HepG2 (cell line): ENCODE measurements around the gene ABHD17A. TPM values are rescaled to one million over a fixed set of nuclear protein-coding genes. Genes with fewer than 3 reads are reported as not detected.

Experiments
- ADNP ChIP-seq: sonication (generic); formaldehyde crosslinking; IDR thresholded peaks from 2 replicates; pipeline ENCODE4 v1.4.0; 2020; ENCODE audit warnings: missing genetic modification reagents
- DNMT1 ChIP-seq: sonication (generic); formaldehyde crosslinking; IDR thresholded peaks from 2 replicates; pipeline ENCODE4 v1.5.1; 2020; ENCODE audit warnings: mild to moderate bottlenecking, missing genetic modification reagents
- FOSL2 ChIP-seq: sonication (generic); formaldehyde crosslinking; IDR thresholded peaks from 2 replicates; pipeline ENCODE4 v1.4.0; 2020; ENCODE audit warnings: missing genetic modification reagents
- FOXC1 ChIP-seq: sonication (generic); formaldehyde crosslinking; IDR thresholded peaks from 2 replicates; pipeline ENCODE4 v1.8.0; 2022; ENCODE audit warnings: mild to moderate bottlenecking, missing genetic modification reagents, borderline replicate concordance
- JUND ChIP-seq: sonication (generic); formaldehyde crosslinking; IDR thresholded peaks from 2 replicates; pipeline ENCODE4 v1.8.0; 2022; ENCODE audit warnings: mild to moderate bottlenecking, missing genetic modification reagents
- KLF16 ChIP-seq, 2 experiments: sonication (generic) in 1 of 2; formaldehyde crosslinking in 1 of 2; IDR thresholded peaks; 2 replicates each; pipeline versions ENCODE4 v1.6.1 to v1.8.0; 2016 to 2023; ENCODE audit warnings: missing genetic modification reagents in 2 of 2, missing compliant biosample characterization in 1 of 2
- PCBP2 ChIP-seq: fragments of 200-400 bp; formaldehyde crosslinking; optimal IDR thresholded peaks from 2 replicates; pipeline ENCODE3; 2018; ENCODE audit warnings: low read length, low read depth; ENCODE audit not compliant: poor library complexity, severe bottlenecking
- POLR2A ChIP-seq, 2 experiments: IDR thresholded peaks; 2 replicates each; pipeline ENCODE4 v1.6.1; 2011; ENCODE audit warnings: low read depth in 2 of 2, low read length in 2 of 2, mild to moderate bottlenecking in 1 of 2, moderate library complexity in 1 of 2; ENCODE audit not compliant: insufficient read depth in 1 of 2
- RARA ChIP-seq: IDR thresholded peaks from 2 replicates; pipeline ENCODE4 v1.6.1; 2016; ENCODE audit warnings: missing genetic modification reagents, missing compliant biosample characterization
- RXRB ChIP-seq: IDR thresholded peaks from 2 replicates; pipeline ENCODE4 v1.6.1; 2016; ENCODE audit warnings: borderline replicate concordance, missing genetic modification reagents, missing compliant biosample characterization
- SNAPC2 ChIP-seq: sonication (generic); formaldehyde crosslinking; IDR thresholded peaks from 2 replicates; pipeline ENCODE4 v1.8.1; 2022; ENCODE audit warnings: mild to moderate bottlenecking, missing genetic modification reagents
- SP140L ChIP-seq: sonication (generic); formaldehyde crosslinking; IDR thresholded peaks from 2 replicates; pipeline ENCODE4 v1.4.0; 2020; ENCODE audit warnings: missing genetic modification reagents, borderline replicate concordance
- ZFP62 ChIP-seq: sonication (generic); formaldehyde crosslinking; IDR thresholded peaks from 2 replicates; pipeline ENCODE4 v1.4.0; 2020; ENCODE audit warnings: missing genetic modification reagents
- ZFY ChIP-seq: sonication (generic); formaldehyde crosslinking; IDR thresholded peaks from 2 replicates; pipeline ENCODE4 v1.4.0; 2020; ENCODE audit warnings: missing genetic modification reagents
- ZKSCAN5 ChIP-seq: sonication (generic); formaldehyde crosslinking; IDR thresholded peaks from 2 replicates; pipeline ENCODE4 v1.5.1; 2020; ENCODE audit warnings: mild to moderate bottlenecking, missing genetic modification reagents
- ZNF274 ChIP-seq: sonication (generic); formaldehyde crosslinking; IDR thresholded peaks from 2 replicates; pipeline ENCODE4 v1.5.1; 2020; ENCODE audit warnings: mild to moderate bottlenecking, missing genetic modification reagents
- ZNF713 ChIP-seq: sonication (generic); formaldehyde crosslinking; IDR thresholded peaks from 2 replicates; pipeline ENCODE4 v1.4.0; 2020; ENCODE audit warnings: mild to moderate bottlenecking, missing genetic modification reagents
- ZZZ3 ChIP-seq: sonication (generic); formaldehyde crosslinking; IDR thresholded peaks from 2 replicates; pipeline ENCODE4 v1.4.0; 2020; ENCODE audit warnings: missing genetic modification reagents, mild to moderate bottlenecking, borderline replicate concordance
- polyA plus RNA-seq, 8 experiments: library from polyadenylated mRNA; depleted of rRNA in 3 of 8; stranded (reverse) in 7 of 8; unstranded in 1 of 8; fragments of >200 nt; fragmentation: Illumina TruSeq in 4 of 8; extraction: Trizol in 4 of 8; gene quantifications; 2 replicates each; pipeline versions ENCODE4 v1.2.1 to v1.2.3, GENCODE V29; 2011 to 2016; ENCODE audit warnings: low read depth in 4 of 8, missing spikeins in 1 of 8, mixed read lengths in 1 of 8; ENCODE audit not compliant: insufficient read depth in 1 of 8
- total RNA-seq, 5 experiments: library from RNA; depleted of rRNA; stranded (reverse); fragments of >200 nt; fragmentation: Illumina TruSeq; extraction: Trizol; gene quantifications; 2 replicates each; pipeline ENCODE4 v1.2.3, GENCODE V29; 2016; ENCODE audit warnings: low read depth in 1 of 5
- TF ChIP-seq, protein P1 (sequence below): sonication (generic); formaldehyde crosslinking; IDR thresholded peaks from 2 replicates; pipeline ENCODE4 v1.4.0; 2020; ENCODE audit warnings: missing genetic modification reagents
- TF ChIP-seq, protein P2 (sequence below): sonication (generic); formaldehyde crosslinking; IDR thresholded peaks from 2 replicates; pipeline ENCODE4 v1.4.0; 2020; ENCODE audit warnings: missing genetic modification reagents; ENCODE audit errors: not compliant biosample characterization
- TF ChIP-seq, protein P3 (sequence below): IDR thresholded peaks from 2 replicates; pipeline ENCODE4 v1.6.1; 2016; ENCODE audit warnings: low read depth, missing genetic modification reagents, missing compliant biosample characterization

The ABHD17A gene
- total and polyA plus RNA-seq, 2 of the 13 experiments (the other 11 are each of a cell fraction or from before 2014, with no cell fraction given), result 27.7 to 40.8 TPM

DNA sequence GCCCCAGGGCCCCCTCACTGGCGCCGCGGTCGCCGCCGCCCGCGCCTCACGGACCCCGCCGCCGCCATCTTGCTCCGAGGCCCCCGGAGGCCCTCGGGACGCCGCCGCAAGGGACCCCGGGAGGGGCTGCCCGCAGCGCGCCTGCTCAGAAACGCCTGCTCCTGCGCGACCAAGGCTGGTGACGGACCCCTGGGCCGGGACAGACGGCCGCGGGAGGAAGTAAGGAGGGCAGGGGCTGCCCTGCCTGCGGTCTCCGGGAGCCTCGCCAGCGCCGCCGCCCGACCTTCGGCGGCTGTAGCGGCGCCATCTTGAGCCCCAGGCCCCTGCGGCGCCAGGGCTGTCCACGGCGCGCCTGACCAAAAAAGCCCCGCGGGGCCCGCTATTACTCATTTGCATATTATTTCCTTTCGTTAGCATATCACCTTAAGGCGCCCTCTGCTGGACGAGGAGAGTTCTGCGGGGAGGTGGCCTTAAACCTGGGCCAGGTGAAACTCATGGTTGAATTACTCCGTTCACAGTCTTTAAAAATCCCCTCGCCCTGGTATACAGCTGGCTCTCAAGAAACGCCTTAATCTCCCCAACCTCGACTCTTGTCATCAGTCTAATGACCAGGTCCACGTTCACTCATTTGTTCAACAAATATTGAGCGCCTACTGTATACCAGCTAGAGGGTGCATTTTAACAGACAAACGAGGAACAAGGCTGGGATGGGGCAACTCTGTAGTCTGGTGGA, 36.7 kb downstream of the ABHD17A start, which contains the start of gene REXO1 (continued):
- TF ChIP-seq, protein P1, sequence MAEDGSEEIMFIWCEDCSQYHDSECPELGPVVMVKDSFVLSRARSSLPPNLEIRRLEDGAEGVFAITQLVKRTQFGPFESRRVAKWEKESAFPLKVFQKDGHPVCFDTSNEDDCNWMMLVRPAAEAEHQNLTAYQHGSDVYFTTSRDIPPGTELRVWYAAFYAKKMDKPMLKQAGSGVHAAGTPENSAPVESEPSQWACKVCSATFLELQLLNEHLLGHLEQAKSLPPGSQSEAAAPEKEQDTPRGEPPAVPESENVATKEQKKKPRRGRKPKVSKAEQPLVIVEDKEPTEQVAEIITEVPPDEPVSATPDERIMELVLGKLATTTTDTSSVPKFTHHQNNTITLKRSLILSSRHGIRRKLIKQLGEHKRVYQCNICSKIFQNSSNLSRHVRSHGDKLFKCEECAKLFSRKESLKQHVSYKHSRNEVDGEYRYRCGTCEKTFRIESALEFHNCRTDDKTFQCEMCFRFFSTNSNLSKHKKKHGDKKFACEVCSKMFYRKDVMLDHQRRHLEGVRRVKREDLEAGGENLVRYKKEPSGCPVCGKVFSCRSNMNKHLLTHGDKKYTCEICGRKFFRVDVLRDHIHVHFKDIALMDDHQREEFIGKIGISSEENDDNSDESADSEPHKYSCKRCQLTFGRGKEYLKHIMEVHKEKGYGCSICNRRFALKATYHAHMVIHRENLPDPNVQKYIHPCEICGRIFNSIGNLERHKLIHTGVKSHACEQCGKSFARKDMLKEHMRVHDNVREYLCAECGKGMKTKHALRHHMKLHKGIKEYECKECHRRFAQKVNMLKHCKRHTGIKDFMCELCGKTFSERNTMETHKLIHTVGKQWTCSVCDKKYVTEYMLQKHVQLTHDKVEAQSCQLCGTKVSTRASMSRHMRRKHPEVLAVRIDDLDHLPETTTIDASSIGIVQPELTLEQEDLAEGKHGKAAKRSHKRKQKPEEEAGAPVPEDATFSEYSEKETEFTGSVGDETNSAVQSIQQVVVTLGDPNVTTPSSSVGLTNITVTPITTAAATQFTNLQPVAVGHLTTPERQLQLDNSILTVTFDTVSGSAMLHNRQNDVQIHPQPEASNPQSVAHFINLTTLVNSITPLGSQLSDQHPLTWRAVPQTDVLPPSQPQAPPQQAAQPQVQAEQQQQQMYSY (CRISPR knock-in tag), result no peak
- TF ChIP-seq ZFY (CRISPR knock-in tag) (peak; percentile 78), FOSL2 (CRISPR knock-in tag) (no peak; the same call in 1 of the 2 replicates), ZNF274 (CRISPR knock-in tag) (no peak; the same call in 1 of the 2 replicates), POLR2A (IDR thresholded peaks at IDR 0.05; ENCODE audit: insufficient read depth in 1 of 2, low read depth in 2 of 2, low read length in 2 of 2) (peak; percentile 39 to 92; a peak in 3 of 4 replicates), DNMT1 (no peak), ZZZ3 (no peak), ZKSCAN5 (CRISPR knock-in tag) (no peak), FOXC1 (CRISPR knock-in tag) (no peak), PCBP2 (no peak), ZNF713 (CRISPR knock-in tag) (no peak), JUND (CRISPR knock-in tag) (no peak), KLF16 (CRISPR knock-in tag; IDR thresholded peaks at IDR 0.05) (peak in 1 of 2 experiments; percentile 38; a peak in 2 of 4 replicates), RARA (CRISPR knock-in tag) (0 out of 2 replicates have a peak, but pooled peaks have one; percentile 22), ADNP (CRISPR knock-in tag) (no peak), SNAPC2 (CRISPR knock-in tag) (no peak), RXRB (0 out of 2 replicates have a peak, but pooled peaks have one; percentile 16), ZFP62 (CRISPR knock-in tag) (no peak), SP140L (CRISPR knock-in tag) (no peak)
- TF ChIP-seq, protein P2, sequence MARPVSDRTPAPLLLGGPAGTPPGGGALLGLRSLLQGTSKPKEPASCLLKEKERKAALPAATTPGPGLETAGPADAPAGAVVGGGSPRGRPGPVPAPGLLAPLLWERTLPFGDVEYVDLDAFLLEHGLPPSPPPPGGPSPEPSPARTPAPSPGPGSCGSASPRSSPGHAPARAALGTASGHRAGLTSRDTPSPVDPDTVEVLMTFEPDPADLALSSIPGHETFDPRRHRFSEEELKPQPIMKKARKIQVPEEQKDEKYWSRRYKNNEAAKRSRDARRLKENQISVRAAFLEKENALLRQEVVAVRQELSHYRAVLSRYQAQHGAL, result no peak
- TF ChIP-seq, protein P3, sequence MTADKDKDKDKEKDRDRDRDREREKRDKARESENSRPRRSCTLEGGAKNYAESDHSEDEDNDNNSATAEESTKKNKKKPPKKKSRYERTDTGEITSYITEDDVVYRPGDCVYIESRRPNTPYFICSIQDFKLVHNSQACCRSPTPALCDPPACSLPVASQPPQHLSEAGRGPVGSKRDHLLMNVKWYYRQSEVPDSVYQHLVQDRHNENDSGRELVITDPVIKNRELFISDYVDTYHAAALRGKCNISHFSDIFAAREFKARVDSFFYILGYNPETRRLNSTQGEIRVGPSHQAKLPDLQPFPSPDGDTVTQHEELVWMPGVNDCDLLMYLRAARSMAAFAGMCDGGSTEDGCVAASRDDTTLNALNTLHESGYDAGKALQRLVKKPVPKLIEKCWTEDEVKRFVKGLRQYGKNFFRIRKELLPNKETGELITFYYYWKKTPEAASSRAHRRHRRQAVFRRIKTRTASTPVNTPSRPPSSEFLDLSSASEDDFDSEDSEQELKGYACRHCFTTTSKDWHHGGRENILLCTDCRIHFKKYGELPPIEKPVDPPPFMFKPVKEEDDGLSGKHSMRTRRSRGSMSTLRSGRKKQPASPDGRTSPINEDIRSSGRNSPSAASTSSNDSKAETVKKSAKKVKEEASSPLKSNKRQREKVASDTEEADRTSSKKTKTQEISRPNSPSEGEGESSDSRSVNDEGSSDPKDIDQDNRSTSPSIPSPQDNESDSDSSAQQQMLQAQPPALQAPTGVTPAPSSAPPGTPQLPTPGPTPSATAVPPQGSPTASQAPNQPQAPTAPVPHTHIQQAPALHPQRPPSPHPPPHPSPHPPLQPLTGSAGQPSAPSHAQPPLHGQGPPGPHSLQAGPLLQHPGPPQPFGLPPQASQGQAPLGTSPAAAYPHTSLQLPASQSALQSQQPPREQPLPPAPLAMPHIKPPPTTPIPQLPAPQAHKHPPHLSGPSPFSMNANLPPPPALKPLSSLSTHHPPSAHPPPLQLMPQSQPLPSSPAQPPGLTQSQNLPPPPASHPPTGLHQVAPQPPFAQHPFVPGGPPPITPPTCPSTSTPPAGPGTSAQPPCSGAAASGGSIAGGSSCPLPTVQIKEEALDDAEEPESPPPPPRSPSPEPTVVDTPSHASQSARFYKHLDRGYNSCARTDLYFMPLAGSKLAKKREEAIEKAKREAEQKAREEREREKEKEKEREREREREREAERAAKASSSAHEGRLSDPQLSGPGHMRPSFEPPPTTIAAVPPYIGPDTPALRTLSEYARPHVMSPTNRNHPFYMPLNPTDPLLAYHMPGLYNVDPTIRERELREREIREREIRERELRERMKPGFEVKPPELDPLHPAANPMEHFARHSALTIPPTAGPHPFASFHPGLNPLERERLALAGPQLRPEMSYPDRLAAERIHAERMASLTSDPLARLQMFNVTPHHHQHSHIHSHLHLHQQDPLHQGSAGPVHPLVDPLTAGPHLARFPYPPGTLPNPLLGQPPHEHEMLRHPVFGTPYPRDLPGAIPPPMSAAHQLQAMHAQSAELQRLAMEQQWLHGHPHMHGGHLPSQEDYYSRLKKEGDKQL (CRISPR knock-in tag), result no peak
